GF-D8 (cell line): ENCODE data around the gene IFNA7.
"Not testable (repeated sequence)": the region's sequence is repeated elsewhere in the genome, so short reads cannot be mapped to it uniquely, and the experiment has no call there.

ENCODE experiments used
- DNase-seq: peaks from one replicate; lab custom pipeline; 2025; lab: John Stamatoyannopoulos, UW

The IFNA7 gene

DNA sequence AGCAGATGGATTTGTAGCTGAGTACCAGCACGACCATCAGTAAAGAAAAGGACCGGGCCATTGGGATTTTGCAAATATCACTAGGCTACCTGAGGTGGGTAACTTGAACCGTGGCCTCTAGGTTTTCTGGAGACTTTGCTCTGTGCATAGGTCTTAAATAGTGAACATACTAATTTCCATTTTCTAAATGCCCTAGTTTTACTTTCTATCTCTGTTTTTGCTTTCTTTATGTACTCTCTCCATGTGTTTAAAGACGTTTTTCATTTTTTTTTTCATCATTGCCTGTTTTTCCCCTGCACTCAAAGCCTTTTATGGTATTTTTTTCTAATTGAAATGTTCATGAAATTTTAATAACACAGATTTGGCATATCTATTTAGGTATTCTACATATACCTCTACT is at the start of gene IFNA7:
IFNA7 (minus strand) TSS at position 101 of the 400 bp plus-strand sequence; CDS start at position 61, 40 bp downstream.
- not testable (repeated sequence) for DNase-seq

- no peak for DNase-seq
Measured at GRCh38 chr9:21251638-21252037, 49.6 kb upstream of the IFNA7 start.

DNA sequence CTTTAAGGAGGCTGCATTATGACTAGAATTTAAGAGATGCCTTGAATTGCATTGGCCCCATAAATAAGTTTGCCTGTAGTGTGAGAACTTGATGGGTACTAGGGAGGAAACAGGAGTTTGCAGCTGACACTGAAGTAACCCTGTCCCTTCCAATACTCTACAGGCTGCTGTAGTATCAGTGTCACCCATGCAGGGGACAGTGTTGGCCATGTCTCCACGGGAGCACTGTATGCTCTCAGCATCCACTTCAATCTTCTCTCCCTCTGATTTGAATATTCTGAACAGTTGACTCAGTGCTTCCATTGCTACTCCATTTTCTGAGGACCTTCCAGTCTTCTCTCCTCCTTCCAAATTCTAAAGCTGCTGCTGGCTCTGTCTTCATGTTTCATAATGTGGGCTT is 49.2 kb upstream of the IFNA7 start:
- DNase-seq = no peak

DNA sequence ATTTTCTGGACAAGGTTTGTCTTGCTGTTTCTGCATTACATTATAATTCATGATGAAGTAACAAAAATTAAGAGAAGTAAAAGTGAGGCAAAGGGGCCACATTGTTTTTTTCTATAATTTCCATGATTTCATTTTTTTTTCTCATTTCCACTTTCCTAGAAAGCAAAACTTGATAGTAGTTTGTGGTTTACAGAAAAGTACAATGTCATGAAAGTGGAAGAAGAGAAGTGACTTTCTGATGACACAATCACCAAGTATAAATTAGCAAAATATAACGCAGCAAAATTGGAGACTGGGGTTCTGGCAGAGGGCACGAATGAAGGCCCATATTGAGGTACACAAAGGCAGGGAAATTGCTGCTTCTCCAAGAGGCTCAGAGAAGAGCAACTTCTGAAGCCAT is 42.8 kb upstream of the IFNA7 start:
- DNase-seq = peak; percentile 12

DNA sequence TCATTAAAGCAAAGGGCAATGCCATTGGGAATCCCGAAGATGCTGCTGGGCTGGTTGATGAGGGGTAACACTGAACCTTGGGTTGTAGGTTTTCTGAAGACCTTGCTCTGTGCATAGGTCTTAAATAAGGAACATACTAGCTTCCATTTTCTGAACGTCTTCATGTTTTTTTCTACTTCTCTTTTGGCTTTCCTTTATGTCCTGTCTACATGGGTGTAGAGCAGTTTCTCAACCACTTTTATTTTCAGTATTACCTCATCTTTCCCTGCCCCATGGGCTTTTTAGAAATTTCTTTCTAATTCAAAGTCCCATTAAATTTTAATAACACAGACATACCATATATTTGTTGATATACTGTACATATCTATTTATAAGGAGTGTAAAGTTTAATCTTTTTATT is 37.9 kb upstream of the IFNA7 start, which contains the start of gene IFNA14:
IFNA14 (minus strand) TSS at position 95 of the 400 bp plus-strand sequence; CDS start at position 25, 70 bp downstream.
- no peak for DNase-seq

- not testable (repeated sequence) for DNase-seq
Measured at GRCh38 chr9:21236360-21236714, 34.3 kb upstream of the IFNA7 start.

- peak; percentile 29 for DNase-seq
Measured at GRCh38 chr9:21235468-21236359, 33.7 kb upstream of the IFNA7 start.

GRCh38 chr9:21234153-21234687 is 32.2 kb upstream of the IFNA7 start:
- DNase-seq = no peak

DNA sequence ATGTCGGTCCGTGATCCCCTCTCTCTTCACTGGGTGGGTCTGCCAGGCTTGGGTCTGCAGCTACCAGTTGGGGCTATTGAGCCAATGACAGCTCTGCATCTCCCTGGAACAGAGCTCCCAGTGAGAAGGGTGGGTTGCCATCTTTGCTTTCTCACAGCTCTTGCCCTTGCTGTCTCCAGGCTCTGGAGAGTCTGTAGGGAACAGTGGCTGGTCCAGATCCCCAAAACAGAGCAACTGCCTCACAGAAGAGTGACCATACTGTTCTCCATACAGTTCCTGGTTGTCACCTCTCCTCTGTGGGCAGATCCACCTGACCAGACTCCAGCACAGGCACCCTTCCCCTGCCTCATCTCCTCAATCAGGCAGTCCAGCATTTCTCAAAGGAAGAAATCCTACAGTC is 31.3 kb upstream of the IFNA7 start:
- no peak for DNase-seq

- DNase-seq = no peak
Measured at GRCh38 chr9:21228122-21228521, 26.1 kb upstream of the IFNA7 start, which contains the start of gene IFNA17. Gene IFNA17 (minus strand): TSS chr9:21228222. CDS start chr9:21228173, 49 bp downstream.

DNA sequence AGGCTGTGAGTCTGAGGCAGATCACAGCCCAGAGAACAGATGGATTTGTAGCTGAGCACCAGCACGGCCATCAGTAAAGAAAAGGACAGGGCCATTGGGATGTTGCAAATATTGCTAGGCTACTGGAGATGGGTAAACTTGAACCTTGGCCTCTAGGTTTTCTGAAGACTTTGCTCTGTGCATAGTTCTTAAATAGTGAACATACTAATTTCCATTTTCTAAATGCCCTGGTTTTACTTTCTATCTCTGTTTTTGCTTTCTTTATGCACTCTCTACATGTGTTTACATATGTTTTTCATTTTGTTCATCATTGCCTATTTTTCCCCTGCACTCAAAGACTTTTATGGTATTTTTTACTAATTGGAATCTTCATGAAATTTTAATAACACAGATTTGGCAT is 15.2 kb upstream of the IFNA7 start, which contains the start of gene IFNA16:
IFNA16 (minus strand) TSS at position 101 of the 400 bp plus-strand sequence; CDS start at position 95, 6 bp downstream.
- not testable (repeated sequence) for DNase-seq

DNA sequence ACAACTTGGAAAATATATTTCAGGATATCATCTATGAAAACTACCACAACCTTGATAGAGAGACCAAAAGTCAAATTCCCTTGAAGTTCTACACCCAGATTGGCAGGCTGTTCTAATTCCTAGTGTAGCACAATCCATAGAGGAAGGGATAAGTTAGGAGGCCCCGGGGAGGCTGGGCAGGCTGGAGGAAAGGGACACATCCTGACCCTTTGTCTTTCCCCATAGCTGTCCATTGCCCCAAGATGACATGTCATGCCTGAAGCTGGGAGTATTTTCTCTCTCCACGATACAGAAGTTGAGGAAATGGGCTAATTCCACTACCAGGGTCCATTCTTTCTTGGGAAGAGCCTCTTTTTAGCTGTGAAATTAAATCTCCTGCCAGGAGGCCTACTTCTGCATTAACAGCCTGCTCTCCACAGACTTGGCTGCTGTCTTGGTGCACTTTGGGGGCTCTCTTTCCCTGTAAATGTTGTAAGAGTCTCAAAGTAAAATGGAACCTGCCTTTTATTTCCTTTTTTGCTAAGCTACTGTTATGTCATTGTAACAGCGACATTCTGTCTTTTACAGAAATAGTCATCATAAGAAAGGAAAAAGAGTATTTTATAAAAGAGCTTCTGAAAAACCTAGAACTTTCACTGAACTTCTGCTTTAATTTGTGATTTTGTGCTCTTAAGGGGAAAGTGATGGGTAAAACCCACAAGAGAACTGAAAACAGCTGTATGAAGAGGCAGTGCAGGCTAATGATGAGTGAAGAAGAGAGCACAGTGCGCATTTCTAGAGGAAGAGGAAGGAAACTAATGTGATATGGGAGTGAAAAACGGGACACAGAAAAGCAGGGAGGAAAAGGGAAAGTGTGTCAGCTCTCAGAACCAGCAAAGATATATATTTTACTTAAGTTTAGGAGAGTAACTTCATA is 11.7 kb upstream of the IFNA7 start:
- DNase-seq = not testable (repeated sequence)

GRCh38 chr9:21212160-21212559 is 10.2 kb upstream of the IFNA7 start:
- not testable (repeated sequence) for DNase-seq

DNA sequence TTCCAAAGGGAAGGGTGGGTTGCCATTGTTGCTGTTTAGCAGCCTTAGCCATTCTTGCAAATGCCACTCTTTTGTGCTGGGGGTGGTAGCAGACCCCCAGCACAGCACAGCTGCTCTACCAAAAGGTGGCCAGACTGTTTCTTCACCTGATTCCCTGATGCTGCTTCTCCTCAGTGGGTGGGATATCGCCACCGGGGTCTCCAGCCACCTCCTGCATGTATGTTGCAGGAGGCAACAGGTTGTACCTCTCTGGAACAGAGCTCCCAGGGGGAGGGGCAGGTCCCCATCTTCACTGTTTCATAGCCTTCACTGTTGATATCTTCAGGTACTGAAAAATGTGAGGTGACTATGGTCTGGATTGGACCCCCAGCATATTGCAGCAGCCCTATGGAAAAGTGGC is 8.8 kb upstream of the IFNA7 start:
- DNase-seq = not testable (repeated sequence)

- DNase-seq = no peak
Measured at GRCh38 chr9:21210311-21210710, 8.3 kb upstream of the IFNA7 start.

DNA sequence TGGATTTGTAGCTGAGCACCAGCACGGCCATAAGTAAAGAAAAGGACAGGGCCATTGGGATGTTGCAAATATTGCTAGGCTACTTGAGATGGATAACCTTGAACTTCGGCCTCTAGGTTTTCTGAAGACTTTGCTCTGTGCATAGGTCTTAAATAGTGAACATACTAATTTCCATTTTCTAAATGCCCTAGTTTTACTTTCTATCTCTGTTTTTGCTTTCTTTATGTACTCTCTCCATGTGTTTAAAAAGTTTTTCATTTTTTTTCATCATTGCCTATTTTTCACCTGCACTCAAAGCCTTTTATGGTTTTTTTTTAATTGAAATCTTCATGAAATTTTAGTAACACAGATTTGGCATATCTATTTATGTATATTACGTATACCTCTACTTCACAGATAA is 5.0 kb upstream of the IFNA7 start, which contains the start of gene IFNA10:
IFNA10 (minus strand) TSS at position 101 of the 400 bp plus-strand sequence; CDS start at position 55, 46 bp downstream.
- not testable (repeated sequence) for DNase-seq

- no peak for DNase-seq
Measured at GRCh38 chr9:21205204-21205603, 3.2 kb upstream of the IFNA7 start.

- peak; percentile 7 for DNase-seq
Measured at GRCh38 chr9:21194867-21195776, 6.9 kb downstream of the IFNA7 start.

DNA sequence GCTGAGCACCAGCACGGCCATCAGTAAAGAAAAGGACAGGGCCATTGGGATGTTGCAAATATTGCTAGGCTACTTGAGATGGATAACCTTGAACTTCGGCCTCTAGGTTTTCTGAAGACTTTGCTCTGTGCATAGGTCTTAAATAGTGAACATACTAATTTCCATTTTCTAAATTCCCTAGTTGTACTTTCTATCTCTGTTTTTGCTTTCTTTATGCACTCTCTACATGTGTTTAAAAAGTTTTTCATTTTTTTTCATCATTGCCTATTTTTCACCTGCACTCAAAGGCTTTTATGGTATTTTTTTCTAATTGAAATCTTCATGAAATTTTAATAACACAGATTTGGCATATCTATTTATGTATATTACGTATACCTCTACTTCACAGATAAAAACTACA is 14.5 kb downstream of the IFNA7 start, which contains the start of gene IFNA4:
IFNA4 (minus strand) TSS at position 101 of the 400 bp plus-strand sequence; CDS start at position 45, 56 bp downstream.
- DNase-seq = not testable (repeated sequence)
